K562 (cell line): Measurements from ENCODE around the gene PGRMC2. TPM values are rescaled to one million over a fixed set of nuclear protein-coding genes. Genes with fewer than 3 reads are reported as not detected.
A peak's percentile ranks its signal among the peaks of the same experiment; 100 is the strongest.

Experiments used
- C11orf30 ChIP-seq: fragments of 450-650 bp; IDR thresholded peaks from 2 replicates; pipeline ENCODE4 v1.6.1; 2016; ENCODE audit warnings: low read depth, mild to moderate bottlenecking
- CREM ChIP-seq: IDR thresholded peaks from 2 replicates; pipeline ENCODE4 v1.6.1; 2014; ENCODE audit warnings: antibody characterized with exemption, low read depth
- FIP1L1 ChIP-seq: fragments of 200-400 bp; formaldehyde crosslinking; IDR thresholded peaks from 2 replicates; pipeline ENCODE4 v1.6.1; 2018; ENCODE audit warnings: mild to moderate bottlenecking, low read depth, low read length; ENCODE audit not compliant: poor library complexity, severe bottlenecking
- MEIS2 ChIP-seq: fragments of 450-650 bp; IDR thresholded peaks from 2 replicates; pipeline ENCODE4 v1.6.1; 2014; ENCODE audit warnings: mild to moderate bottlenecking; ENCODE audit not compliant: partially characterized antibody
- POLR2G ChIP-seq: fragments of 200-400 bp; formaldehyde crosslinking; IDR thresholded peaks from 2 replicates; pipeline ENCODE4 v1.6.1; 2017; ENCODE audit warnings: low read depth, mild to moderate bottlenecking, antibody characterized with exemption, low read length, moderate library complexity
- REST ChIP-seq, 2 experiments: fragments of 450-650 bp; formaldehyde crosslinking in 1 of 2; IDR thresholded peaks; 2 replicates each; pipeline versions ENCODE4 v1.4.0 to v1.6.1; 2014 to 2020; ENCODE audit warnings: mild to moderate bottlenecking in 2 of 2, borderline replicate concordance in 1 of 2, low read depth in 1 of 2
- SIN3A ChIP-seq, 2 experiments: fragments of 150-350 bp in 1 of 2; IDR thresholded peaks; 2 replicates each; pipeline ENCODE4 v1.6.1; 2011 to 2016; ENCODE audit warnings: borderline replicate concordance in 2 of 2, low read depth in 2 of 2, low read length in 2 of 2, mild to moderate bottlenecking in 2 of 2, moderate library complexity in 2 of 2; ENCODE audit not compliant: control insufficient read depth in 1 of 2
- SUPT5H ChIP-seq: fragments of 450-650 bp; IDR thresholded peaks from 2 replicates; pipeline ENCODE4 v1.6.1; 2016
- TAF1 ChIP-seq: IDR thresholded peaks from 2 replicates; pipeline ENCODE4 v1.6.1; 2011; ENCODE audit warnings: mild to moderate bottlenecking, low read length, moderate library complexity; ENCODE audit not compliant: insufficient read depth, control insufficient read depth, severe bottlenecking; ENCODE audit errors: extremely low read depth
- YY1 ChIP-seq, 3 experiments: IDR thresholded peaks; 2 replicates each; pipeline ENCODE4 v1.6.1; 2011; ENCODE audit warnings: low read length in 2 of 3, mild to moderate bottlenecking in 2 of 3, moderate library complexity in 2 of 3, borderline replicate concordance in 1 of 3, control low read depth in 1 of 3, low read depth in 1 of 3; ENCODE audit not compliant: insufficient read depth in 3 of 3, insufficient replicate concordance in 2 of 3, control insufficient read depth in 1 of 3, insufficient read length in 1 of 3; ENCODE audit errors: extremely low read depth in 1 of 3
- ZNF124 ChIP-seq: sonication (generic); formaldehyde crosslinking; IDR thresholded peaks from 2 replicates; pipeline ENCODE4 v1.8.1; 2022; ENCODE audit warnings: missing genetic modification reagents
- ZNF408 ChIP-seq: fragments of 250-450 bp; sonication (Bioruptor Pico); IDR thresholded peaks from 2 replicates; pipeline ENCODE4 v1.4.0; 2020; ENCODE audit warnings: low read depth, mild to moderate bottlenecking, moderate library complexity
- polyA plus RNA-seq, 8 experiments: library from polyadenylated mRNA; depleted of rRNA in 4 of 8; stranded (reverse) in 5 of 8; unstranded in 3 of 8; fragments of >200 nt; fragmentation: Nextera tagmentation in 2 of 8; fragmentation: Illumina TruSeq in 1 of 8; extraction: Ambion mirVana in 2 of 8; extraction: Trizol in 1 of 8; gene quantifications; 2 replicates each; pipeline versions ENCODE4 v1.2.1 to v1.2.3, GENCODE V29; 2011 to 2014; ENCODE audit warnings: inconsistent platforms in 1 of 8, missing spikeins in 1 of 8
- total RNA-seq, 7 experiments: library from RNA; depleted of rRNA in 6 of 7; stranded (reverse); fragments of >200 nt in 6 of 7; fragmentation: Illumina TruSeq in 2 of 7; extraction: Trizol in 2 of 7; gene quantifications; 2 replicates each; pipeline versions ENCODE4 v1.2.1 to v1.2.3, GENCODE V29; 2011 to 2021; ENCODE audit warnings: low replicate concordance in 1 of 7
- TF ChIP-seq, protein P1 (sequence below): fragments of 450-650 bp; IDR thresholded peaks from one replicate; pipeline ENCODE4 v1.6.1; 2018; ENCODE audit warnings: mild to moderate bottlenecking, moderate library complexity; ENCODE audit not compliant: partially characterized antibody
- TF ChIP-seq, protein P2 (sequence below), 3 experiments: fragments of 200-800 bp in 1 of 3; sonication (Bioruptor generic) in 1 of 3; sonication (generic) in 1 of 3; formaldehyde crosslinking in 1 of 3; IDR thresholded peaks; 2 replicates each; pipeline versions ENCODE4 v1.6.1 to v1.8.0; 2016 to 2022; ENCODE audit warnings: mild to moderate bottlenecking in 2 of 3, missing compliant biosample characterization in 2 of 3, missing genetic modification characterization in 2 of 3, missing genetic modification reagents in 1 of 3

Gene PGRMC2
- total and polyA plus RNA-seq, 9 of the 15 experiments (the other 6 are each of a cell fraction or from before 2014, with no cell fraction given): 12.4 to 81.3 (median 22.7) TPM

DNA sequence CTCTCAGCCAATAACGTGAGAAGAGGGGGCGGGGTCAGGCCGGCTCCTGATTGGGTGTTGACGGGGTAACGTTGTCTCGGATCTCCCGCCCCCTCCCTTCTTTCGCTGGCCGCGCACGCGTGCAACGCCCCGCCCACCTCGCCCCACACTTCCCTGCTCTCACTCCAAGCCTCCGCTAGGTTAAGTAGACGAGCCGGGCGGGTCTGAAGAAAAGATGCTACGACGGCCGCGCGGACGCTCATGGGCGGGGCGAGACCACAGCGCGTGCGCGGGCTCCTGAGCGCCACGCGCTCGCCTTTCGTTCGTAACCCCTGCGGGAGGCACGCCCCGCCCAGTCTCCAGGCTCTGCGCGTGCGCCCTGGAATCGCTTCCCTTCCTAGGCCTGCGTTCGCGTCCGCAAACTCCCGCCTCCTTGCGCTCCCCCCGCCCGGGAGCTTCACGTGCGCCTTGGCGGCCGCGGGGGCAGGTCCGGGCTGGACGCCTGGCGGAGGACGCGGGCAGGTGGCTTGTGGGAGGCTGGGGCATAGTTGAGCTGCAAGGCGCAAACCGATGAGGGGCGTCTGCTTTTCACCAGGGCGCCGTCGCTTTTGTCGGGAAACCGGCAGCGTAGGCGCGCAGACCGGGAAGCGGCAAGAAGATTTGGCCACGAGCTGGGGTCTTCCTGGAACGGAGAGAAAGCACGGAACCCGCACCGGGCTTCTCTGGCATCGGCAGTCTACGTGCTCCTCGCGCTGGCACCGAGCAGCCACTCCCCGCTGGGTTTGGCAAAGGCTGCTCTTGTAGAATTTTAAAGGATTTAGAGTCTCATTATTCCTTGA is 467 bp upstream of the PGRMC2 start (continued):
- TF ChIP-seq, protein P1, sequence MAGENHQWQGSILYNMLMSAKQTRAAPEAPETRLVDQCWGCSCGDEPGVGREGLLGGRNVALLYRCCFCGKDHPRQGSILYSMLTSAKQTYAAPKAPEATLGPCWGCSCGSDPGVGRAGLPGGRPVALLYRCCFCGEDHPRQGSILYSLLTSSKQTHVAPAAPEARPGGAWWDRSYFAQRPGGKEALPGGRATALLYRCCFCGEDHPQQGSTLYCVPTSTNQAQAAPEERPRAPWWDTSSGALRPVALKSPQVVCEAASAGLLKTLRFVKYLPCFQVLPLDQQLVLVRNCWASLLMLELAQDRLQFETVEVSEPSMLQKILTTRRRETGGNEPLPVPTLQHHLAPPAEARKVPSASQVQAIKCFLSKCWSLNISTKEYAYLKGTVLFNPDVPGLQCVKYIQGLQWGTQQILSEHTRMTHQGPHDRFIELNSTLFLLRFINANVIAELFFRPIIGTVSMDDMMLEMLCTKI: no peak
- TF ChIP-seq MEIS2: peak; percentile 95
- no peak for TF ChIP-seq C11orf30
- TF ChIP-seq CREM: peak; percentile 80
- TF ChIP-seq ZNF124 (CRISPR knock-in tag): no peak
- TF ChIP-seq SIN3A (IDR thresholded peaks at IDR 0.05; ENCODE audit: borderline replicate concordance in 2 of 2, control insufficient read depth in 1 of 2, low read depth in 2 of 2, low read length in 2 of 2): peak in 1 of 2 experiments; percentile 68; a peak in 1 of 4 replicates
- peak; percentile 55 for TF ChIP-seq REST (IDR thresholded peaks at IDR 0.05; ENCODE audit: borderline replicate concordance)
- TF ChIP-seq REST (CRISPR knock-in tag; IDR thresholded peaks at IDR 0.05; ENCODE audit: low read depth): no peak; the same call in 1 of the 2 replicates
- no peak for TF ChIP-seq ZNF408
- TF ChIP-seq, protein P2, sequence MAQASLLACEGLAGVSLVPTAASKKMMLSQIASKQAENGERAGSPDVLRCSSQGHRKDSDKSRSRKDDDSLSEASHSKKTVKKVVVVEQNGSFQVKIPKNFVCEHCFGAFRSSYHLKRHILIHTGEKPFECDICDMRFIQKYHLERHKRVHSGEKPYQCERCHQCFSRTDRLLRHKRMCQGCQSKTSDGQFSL (CRISPR knock-in tag; IDR thresholded peaks at IDR 0.05): peak; percentile 87
- TF ChIP-seq, protein P2 (tag; IDR thresholded peaks at IDR 0.05): no peak
- TF ChIP-seq SUPT5H: peak; percentile 79
- peak in 2 of 3 experiments; percentile 53 to 79 for TF ChIP-seq YY1 (IDR thresholded peaks at IDR 0.05; ENCODE audit: borderline replicate concordance in 1 of 3, control insufficient read depth in 1 of 3, extremely low read depth in 1 of 3, insufficient read depth in 3 of 3, insufficient read length in 1 of 3, insufficient replicate concordance in 2 of 3, low read depth in 1 of 3, low read length in 2 of 3)
- TF ChIP-seq POLR2G: peak; percentile 94
- TF ChIP-seq FIP1L1: peak; percentile 66
- peak; percentile 62 for TF ChIP-seq TAF1
